Measurements from ENCODE around the gene LACTB. TPM values are rescaled to one million over a fixed set of nuclear protein-coding genes. Genes with fewer than 3 reads are reported as not detected.
A peak's percentile ranks its signal among the peaks of the same experiment; 100 is the strongest.
"Not testable (repeated sequence)": the region's sequence is repeated elsewhere in the genome, so short reads cannot be mapped to it uniquely, and the experiment has no call there.

Gene LACTB
- total RNA-seq, 1 donor from 2014 or later: 22.3 TPM

GRCh38 chr15:63089260-63090043 lies 32.2 kb upstream of the LACTB start:
- peak; percentile 66 for DNase-seq (ENCODE audit: low read depth)

- no peak for DNase-seq (ENCODE audit: low read depth)
These were observed 31.2 kb upstream of the LACTB start for GRCh38 chr15:63090472-63090871.

GRCh38 chr15:63090887-63091286 lies 30.8 kb upstream of the LACTB start:
- no peak for DNase-seq (ENCODE audit: low read depth)

- no peak for DNase-seq (ENCODE audit: low read depth)
These were observed 29.8 kb upstream of the LACTB start for GRCh38 chr15:63091679-63092446.

- peak; percentile 82 for DNase-seq (ENCODE audit: low read depth)
These were observed 28.0 kb upstream of the LACTB start for GRCh38 chr15:63093486-63094205.

GRCh38 chr15:63094495-63094931 lies 27.1 kb upstream of the LACTB start:
- DNase-seq (ENCODE audit: low read depth): no peak

- DNase-seq (ENCODE audit: low read depth): no peak
These were observed 25.5 kb upstream of the LACTB start for GRCh38 chr15:63096178-63096577.

- DNase-seq (ENCODE audit: low read depth): not testable (repeated sequence)
These were observed 22.8 kb upstream of the LACTB start for GRCh38 chr15:63098901-63099300.

- not testable (repeated sequence) for DNase-seq (ENCODE audit: low read depth)
These were observed 22.1 kb upstream of the LACTB start for GRCh38 chr15:63099581-63099980.

- DNase-seq (ENCODE audit: low read depth): no peak
These were observed 18.2 kb upstream of the LACTB start for GRCh38 chr15:63103416-63103815.

- DNase-seq (ENCODE audit: low read depth): no peak
These were observed 16.9 kb upstream of the LACTB start for GRCh38 chr15:63104727-63105126.

GRCh38 chr15:63105354-63105753 lies 16.3 kb upstream of the LACTB start:
- not testable (repeated sequence) for DNase-seq (ENCODE audit: low read depth)

GRCh38 chr15:63107895-63108546 lies 13.6 kb upstream of the LACTB start:
- peak; percentile 100 for DNase-seq (ENCODE audit: low read depth)

GRCh38 chr15:63109498-63109897 lies 12.2 kb upstream of the LACTB start:
- no peak for DNase-seq (ENCODE audit: low read depth)

- DNase-seq (ENCODE audit: low read depth): no peak
These were observed 11.7 kb upstream of the LACTB start for GRCh38 chr15:63109920-63110319.

- DNase-seq (ENCODE audit: low read depth): peak; percentile 35
These were observed 11.1 kb upstream of the LACTB start for GRCh38 chr15:63110428-63111026.

- peak; percentile 81 for DNase-seq (ENCODE audit: low read depth)
These were observed 10.2 kb upstream of the LACTB start for GRCh38 chr15:63111481-63111880.

GRCh38 chr15:63112871-63113270 lies 8.8 kb upstream of the LACTB start:
- peak; percentile 66 for DNase-seq (ENCODE audit: low read depth)

- no peak for DNase-seq (ENCODE audit: low read depth)
These were observed 7.2 kb upstream of the LACTB start for GRCh38 chr15:63114465-63114864.

- no peak for DNase-seq (ENCODE audit: low read depth)
These were observed 2.8 kb upstream of the LACTB start for GRCh38 chr15:63118854-63119253.
